HEK293 (cell line): ENCODE measurements around the gene RANGAP1.

Source experiments
- GLIS2 ChIP-seq: fragments of 450-650 bp; formaldehyde crosslinking; IDR thresholded peaks from 2 replicates; pipeline ENCODE4 v1.5.1; 2016; ENCODE audit warnings: missing biosample characterization, missing genetic modification characterization
- KLF10 ChIP-seq: fragments of 450-650 bp; IDR thresholded peaks from 2 replicates; pipeline ENCODE4 v1.5.1; 2018; ENCODE audit warnings: missing biosample characterization, mild to moderate bottlenecking, missing genetic modification characterization
- TCF7L2 ChIP-seq: IDR thresholded peaks from 2 replicates; pipeline ENCODE4 v1.6.1; 2011; ENCODE audit warnings: low read depth, mild to moderate bottlenecking, inconsistent platforms, low read length, moderate library complexity, borderline replicate concordance
- ZBTB8A ChIP-seq: fragments of 450-650 bp; formaldehyde crosslinking; IDR thresholded peaks from 2 replicates; pipeline ENCODE4 v1.5.1; 2016; ENCODE audit warnings: missing biosample characterization, missing genetic modification characterization
- ZNF175 ChIP-seq: fragments of 450-650 bp; formaldehyde crosslinking; IDR thresholded peaks from 2 replicates; pipeline ENCODE4 v1.5.1; 2016; ENCODE audit warnings: missing biosample characterization, missing genetic modification characterization
- ZNF211 ChIP-seq: fragments of 450-650 bp; formaldehyde crosslinking; IDR thresholded peaks from 2 replicates; pipeline ENCODE4 v1.5.1; 2016; ENCODE audit warnings: low read depth, missing biosample characterization, missing genetic modification characterization
- ZNF223 ChIP-seq: fragments of 450-650 bp; formaldehyde crosslinking; IDR thresholded peaks from 2 replicates; pipeline ENCODE4 v1.5.1; 2016; ENCODE audit warnings: missing biosample characterization, missing genetic modification characterization
- ZNF335 ChIP-seq: fragments of 450-650 bp; formaldehyde crosslinking; conservative IDR thresholded peaks from 2 replicates; pipeline ENCODE4 v1.5.1; 2016; ENCODE audit warnings: missing biosample characterization, missing genetic modification characterization
- ZNF433 ChIP-seq: fragments of 450-650 bp; formaldehyde crosslinking; IDR thresholded peaks from 2 replicates; pipeline ENCODE4 v1.5.1; 2016; ENCODE audit warnings: missing biosample characterization, missing genetic modification characterization, low read depth
- ZNF571 ChIP-seq: fragments of 450-650 bp; formaldehyde crosslinking; IDR thresholded peaks from 2 replicates; pipeline ENCODE4 v1.5.0; 2017; ENCODE audit warnings: missing biosample characterization, missing genetic modification characterization
- ZNF785 ChIP-seq: fragments of 450-650 bp; formaldehyde crosslinking; IDR thresholded peaks from 2 replicates; pipeline ENCODE4 v1.5.1; 2016; ENCODE audit warnings: missing biosample characterization, missing genetic modification characterization
- TF ChIP-seq, protein P1 (sequence below): fragments of 450-650 bp; formaldehyde crosslinking; IDR thresholded peaks from 2 replicates; pipeline ENCODE4 v1.5.1; 2016; ENCODE audit warnings: missing biosample characterization, missing genetic modification characterization
- TF ChIP-seq, protein P2 (sequence below): fragments of 450-650 bp; formaldehyde crosslinking; IDR thresholded peaks from 2 replicates; pipeline ENCODE4 v1.5.1; 2016; ENCODE audit warnings: missing biosample characterization, missing genetic modification characterization
- TF ChIP-seq, protein P3 (sequence below): fragments of 450-650 bp; formaldehyde crosslinking; IDR thresholded peaks from 2 replicates; pipeline ENCODE4 v1.5.1; 2016; ENCODE audit warnings: missing biosample characterization, missing genetic modification characterization
- TF ChIP-seq, protein P4 (sequence below): fragments of 450-650 bp; IDR thresholded peaks from 2 replicates; pipeline ENCODE4 v1.5.1; 2018; ENCODE audit warnings: missing biosample characterization, mild to moderate bottlenecking, missing genetic modification characterization
- TF ChIP-seq, protein P5 (sequence below): fragments of 450-650 bp; formaldehyde crosslinking; IDR thresholded peaks from 2 replicates; pipeline ENCODE4 v1.5.1; 2016; ENCODE audit warnings: missing biosample characterization, missing genetic modification characterization, borderline replicate concordance
- TF ChIP-seq, protein P6 (sequence below): fragments of 450-650 bp; formaldehyde crosslinking; conservative IDR thresholded peaks from 2 replicates; pipeline ENCODE4 v1.5.1; 2016; ENCODE audit warnings: low read depth, missing biosample characterization, missing genetic modification characterization

Gene RANGAP1

DNA sequence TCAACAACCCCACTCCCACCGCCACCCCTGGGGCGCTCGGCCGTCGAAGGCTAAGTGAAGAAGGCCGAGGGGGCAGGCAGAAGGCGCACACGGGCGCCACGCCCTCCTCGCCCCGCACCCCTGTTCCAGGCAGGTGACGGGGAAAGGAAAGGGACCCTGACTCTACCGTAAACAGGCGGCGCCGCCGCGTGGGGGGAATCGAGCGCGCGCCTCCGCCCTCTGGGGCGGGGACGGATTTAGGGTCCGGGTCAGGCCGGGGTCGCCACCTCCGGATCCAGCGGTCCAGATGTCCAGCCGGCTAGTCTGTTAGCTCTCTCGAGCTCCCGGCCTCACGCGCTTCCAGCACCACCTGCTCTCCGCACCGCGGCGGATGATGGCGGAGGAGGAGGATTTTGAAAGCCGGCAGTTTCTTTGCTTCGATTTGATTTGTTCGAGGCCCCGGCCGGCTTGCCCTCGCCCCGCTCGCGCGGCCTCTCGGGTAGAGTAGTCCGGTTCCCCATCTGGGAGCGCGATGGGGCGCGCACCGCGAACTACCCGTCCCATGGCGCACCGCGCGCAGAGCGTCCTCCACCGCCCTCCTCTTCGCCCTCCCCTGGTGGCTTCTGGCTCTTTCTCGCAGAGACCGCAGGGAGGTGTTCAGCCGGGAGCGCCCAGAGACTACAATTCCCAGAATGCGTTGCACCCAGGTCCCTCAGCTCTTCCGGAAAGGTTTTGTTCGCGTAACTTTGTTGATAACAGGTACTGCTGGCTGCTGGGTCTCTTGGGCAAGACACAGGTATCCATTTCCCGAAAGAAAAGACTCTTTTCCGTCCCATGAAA lies at the start of gene RANGAP1 (continued):
- TF ChIP-seq, protein P1, sequence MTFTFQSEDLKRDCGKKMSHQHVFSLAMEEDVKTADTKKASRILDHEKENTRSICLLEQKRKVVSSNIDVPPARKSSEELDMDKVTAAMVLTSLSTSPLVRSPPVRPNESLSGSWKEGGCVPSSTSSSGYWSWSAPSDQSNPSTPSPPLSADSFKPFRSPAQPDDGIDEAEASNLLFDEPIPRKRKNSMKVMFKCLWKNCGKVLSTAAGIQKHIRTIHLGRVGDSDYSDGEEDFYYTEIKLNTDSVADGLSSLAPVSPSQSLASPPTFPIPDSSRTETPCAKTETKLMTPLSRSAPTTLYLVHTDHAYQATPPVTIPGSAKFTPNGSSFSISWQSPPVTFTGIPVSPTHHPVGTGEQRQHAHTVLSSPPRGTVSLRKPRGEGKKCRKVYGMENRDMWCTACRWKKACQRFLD, result peak; percentile 91
- TF ChIP-seq, protein P2, sequence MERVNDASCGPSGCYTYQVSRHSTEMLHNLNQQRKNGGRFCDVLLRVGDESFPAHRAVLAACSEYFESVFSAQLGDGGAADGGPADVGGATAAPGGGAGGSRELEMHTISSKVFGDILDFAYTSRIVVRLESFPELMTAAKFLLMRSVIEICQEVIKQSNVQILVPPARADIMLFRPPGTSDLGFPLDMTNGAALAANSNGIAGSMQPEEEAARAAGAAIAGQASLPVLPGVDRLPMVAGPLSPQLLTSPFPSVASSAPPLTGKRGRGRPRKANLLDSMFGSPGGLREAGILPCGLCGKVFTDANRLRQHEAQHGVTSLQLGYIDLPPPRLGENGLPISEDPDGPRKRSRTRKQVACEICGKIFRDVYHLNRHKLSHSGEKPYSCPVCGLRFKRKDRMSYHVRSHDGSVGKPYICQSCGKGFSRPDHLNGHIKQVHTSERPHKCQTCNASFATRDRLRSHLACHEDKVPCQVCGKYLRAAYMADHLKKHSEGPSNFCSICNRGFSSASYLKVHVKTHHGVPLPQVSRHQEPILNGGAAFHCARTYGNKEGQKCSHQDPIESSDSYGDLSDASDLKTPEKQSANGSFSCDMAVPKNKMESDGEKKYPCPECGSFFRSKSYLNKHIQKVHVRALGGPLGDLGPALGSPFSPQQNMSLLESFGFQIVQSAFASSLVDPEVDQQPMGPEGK (tag by site-specific recombination), result no peak
- TF ChIP-seq, protein P3, sequence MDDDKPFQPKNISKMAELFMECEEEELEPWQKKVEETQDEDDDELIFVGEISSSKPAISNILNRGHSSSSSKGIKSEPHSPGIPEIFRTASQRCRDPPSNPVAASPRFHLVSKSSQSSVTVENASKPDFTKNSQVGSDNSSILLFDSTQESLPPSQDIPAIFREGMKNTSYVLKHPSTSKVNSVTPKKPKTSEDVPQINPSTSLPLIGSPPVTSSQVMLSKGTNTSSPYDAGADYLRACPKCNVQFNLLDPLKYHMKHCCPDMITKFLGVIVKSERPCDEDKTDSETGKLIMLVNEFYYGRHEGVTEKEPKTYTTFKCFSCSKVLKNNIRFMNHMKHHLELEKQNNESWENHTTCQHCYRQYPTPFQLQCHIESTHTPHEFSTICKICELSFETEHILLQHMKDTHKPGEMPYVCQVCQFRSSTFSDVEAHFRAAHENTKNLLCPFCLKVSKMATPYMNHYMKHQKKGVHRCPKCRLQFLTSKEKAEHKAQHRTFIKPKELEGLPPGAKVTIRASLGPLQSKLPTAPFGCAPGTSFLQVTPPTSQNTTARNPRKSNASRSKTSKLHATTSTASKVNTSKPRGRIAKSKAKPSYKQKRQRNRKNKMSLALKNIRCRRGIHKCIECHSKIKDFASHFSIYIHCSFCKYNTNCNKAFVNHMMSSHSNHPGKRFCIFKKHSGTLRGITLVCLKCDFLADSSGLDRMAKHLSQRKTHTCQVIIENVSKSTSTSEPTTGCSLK (tag by site-specific recombination), result no peak
- TF ChIP-seq ZNF571 (no peak), ZNF785 (tag by site-specific recombination) (no peak), TCF7L2 (no peak), GLIS2 (tag by site-specific recombination) (peak; percentile 90), ZNF335 (tag by site-specific recombination) (peak; percentile 79), KLF10 (tag by site-specific recombination) (peak; percentile 2), ZNF433 (no peak), ZBTB8A (tag by site-specific recombination) (peak; percentile 91), ZNF175 (no peak), ZNF223 (tag by site-specific recombination) (no peak), ZNF211 (tag by site-specific recombination) (no peak)
- TF ChIP-seq, protein P4, sequence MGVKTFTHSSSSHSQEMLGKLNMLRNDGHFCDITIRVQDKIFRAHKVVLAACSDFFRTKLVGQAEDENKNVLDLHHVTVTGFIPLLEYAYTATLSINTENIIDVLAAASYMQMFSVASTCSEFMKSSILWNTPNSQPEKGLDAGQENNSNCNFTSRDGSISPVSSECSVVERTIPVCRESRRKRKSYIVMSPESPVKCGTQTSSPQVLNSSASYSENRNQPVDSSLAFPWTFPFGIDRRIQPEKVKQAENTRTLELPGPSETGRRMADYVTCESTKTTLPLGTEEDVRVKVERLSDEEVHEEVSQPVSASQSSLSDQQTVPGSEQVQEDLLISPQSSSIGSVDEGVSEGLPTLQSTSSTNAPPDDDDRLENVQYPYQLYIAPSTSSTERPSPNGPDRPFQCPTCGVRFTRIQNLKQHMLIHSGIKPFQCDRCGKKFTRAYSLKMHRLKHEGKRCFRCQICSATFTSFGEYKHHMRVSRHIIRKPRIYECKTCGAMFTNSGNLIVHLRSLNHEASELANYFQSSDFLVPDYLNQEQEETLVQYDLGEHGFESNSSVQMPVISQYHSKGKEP, result 0 out of 2 replicates have a peak, but pooled peaks have one; percentile 29
- TF ChIP-seq, protein P5, sequence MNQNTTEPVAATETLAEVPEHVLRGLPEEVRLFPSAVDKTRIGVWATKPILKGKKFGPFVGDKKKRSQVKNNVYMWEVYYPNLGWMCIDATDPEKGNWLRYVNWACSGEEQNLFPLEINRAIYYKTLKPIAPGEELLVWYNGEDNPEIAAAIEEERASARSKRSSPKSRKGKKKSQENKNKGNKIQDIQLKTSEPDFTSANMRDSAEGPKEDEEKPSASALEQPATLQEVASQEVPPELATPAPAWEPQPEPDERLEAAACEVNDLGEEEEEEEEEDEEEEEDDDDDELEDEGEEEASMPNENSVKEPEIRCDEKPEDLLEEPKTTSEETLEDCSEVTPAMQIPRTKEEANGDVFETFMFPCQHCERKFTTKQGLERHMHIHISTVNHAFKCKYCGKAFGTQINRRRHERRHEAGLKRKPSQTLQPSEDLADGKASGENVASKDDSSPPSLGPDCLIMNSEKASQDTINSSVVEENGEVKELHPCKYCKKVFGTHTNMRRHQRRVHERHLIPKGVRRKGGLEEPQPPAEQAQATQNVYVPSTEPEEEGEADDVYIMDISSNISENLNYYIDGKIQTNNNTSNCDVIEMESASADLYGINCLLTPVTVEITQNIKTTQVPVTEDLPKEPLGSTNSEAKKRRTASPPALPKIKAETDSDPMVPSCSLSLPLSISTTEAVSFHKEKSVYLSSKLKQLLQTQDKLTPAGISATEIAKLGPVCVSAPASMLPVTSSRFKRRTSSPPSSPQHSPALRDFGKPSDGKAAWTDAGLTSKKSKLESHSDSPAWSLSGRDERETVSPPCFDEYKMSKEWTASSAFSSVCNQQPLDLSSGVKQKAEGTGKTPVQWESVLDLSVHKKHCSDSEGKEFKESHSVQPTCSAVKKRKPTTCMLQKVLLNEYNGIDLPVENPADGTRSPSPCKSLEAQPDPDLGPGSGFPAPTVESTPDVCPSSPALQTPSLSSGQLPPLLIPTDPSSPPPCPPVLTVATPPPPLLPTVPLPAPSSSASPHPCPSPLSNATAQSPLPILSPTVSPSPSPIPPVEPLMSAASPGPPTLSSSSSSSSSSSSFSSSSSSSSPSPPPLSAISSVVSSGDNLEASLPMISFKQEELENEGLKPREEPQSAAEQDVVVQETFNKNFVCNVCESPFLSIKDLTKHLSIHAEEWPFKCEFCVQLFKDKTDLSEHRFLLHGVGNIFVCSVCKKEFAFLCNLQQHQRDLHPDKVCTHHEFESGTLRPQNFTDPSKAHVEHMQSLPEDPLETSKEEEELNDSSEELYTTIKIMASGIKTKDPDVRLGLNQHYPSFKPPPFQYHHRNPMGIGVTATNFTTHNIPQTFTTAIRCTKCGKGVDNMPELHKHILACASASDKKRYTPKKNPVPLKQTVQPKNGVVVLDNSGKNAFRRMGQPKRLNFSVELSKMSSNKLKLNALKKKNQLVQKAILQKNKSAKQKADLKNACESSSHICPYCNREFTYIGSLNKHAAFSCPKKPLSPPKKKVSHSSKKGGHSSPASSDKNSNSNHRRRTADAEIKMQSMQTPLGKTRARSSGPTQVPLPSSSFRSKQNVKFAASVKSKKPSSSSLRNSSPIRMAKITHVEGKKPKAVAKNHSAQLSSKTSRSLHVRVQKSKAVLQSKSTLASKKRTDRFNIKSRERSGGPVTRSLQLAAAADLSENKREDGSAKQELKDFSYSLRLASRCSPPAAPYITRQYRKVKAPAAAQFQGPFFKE, result no peak
- TF ChIP-seq, protein P6, sequence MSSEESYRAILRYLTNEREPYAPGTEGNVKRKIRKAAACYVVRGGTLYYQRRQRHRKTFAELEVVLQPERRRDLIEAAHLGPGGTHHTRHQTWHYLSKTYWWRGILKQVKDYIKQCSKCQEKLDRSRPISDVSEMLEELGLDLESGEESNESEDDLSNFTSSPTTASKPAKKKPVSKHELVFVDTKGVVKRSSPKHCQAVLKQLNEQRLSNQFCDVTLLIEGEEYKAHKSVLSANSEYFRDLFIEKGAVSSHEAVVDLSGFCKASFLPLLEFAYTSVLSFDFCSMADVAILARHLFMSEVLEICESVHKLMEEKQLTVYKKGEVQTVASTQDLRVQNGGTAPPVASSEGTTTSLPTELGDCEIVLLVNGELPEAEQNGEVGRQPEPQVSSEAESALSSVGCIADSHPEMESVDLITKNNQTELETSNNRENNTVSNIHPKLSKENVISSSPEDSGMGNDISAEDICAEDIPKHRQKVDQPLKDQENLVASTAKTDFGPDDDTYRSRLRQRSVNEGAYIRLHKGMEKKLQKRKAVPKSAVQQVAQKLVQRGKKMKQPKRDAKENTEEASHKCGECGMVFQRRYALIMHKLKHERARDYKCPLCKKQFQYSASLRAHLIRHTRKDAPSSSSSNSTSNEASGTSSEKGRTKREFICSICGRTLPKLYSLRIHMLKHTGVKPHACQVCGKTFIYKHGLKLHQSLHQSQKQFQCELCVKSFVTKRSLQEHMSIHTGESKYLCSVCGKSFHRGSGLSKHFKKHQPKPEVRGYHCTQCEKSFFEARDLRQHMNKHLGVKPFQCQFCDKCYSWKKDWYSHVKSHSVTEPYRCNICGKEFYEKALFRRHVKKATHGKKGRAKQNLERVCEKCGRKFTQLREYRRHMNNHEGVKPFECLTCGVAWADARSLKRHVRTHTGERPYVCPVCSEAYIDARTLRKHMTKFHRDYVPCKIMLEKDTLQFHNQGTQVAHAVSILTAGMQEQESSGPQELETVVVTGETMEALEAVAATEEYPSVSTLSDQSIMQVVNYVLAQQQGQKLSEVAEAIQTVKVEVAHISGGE (tag by site-specific recombination), result peak; percentile 78
